Lower lobe of right lung (tissue), 2 donors: ENCODE measurements around the gene GNB4. TPM values are rescaled to one million over a fixed set of nuclear protein-coding genes. Genes with fewer than 3 reads are reported as not detected.

Experiments used
- ATAC-seq, 2 donors: fragments of 200-7000 bp; cut with Tn5 transposase; one replicate each; pipeline ENCODE4 v1.9.1; 2020 to 2022; ENCODE audit warnings: mild to moderate bottlenecking in 2 of 2, moderate library complexity in 2 of 2
- DNase-seq: peaks from one replicate; pipeline ENCODE4 v3.0.0-alpha.2; 2020
- H3K27ac ChIP-seq: fragments of 200-600 bp; one replicate; pipeline ENCODE4 v1.8.0; 2022
- H3K27me3 ChIP-seq: fragments of 200-600 bp; one replicate; pipeline ENCODE4 v1.8.0; 2022; ENCODE audit warnings: low read depth
- H3K36me3 ChIP-seq: fragments of 200-600 bp; one replicate; pipeline ENCODE4 v1.8.0; 2022; ENCODE audit warnings: mild to moderate bottlenecking
- H3K4me1 ChIP-seq: fragments of 200-600 bp; one replicate; pipeline ENCODE4 v1.8.0; 2022
- H3K4me3 ChIP-seq: fragments of 200-600 bp; one replicate; pipeline ENCODE4 v1.8.0; 2022; ENCODE audit warnings: mild to moderate bottlenecking
- H3K9me3 ChIP-seq: fragments of 200-600 bp; one replicate; pipeline ENCODE4 v1.8.0; 2022
- CTCF ChIP-seq: fragments of 200-600 bp; IDR thresholded peaks from one replicate; pipeline ENCODE4 v1.8.0; 2022; ENCODE audit warnings: antibody characterized with exemption, mild to moderate bottlenecking
- intact Hi-C: fragments of 100-400 bp; cut with DNase I; formaldehyde crosslinking; loops from one replicate; pipeline ENCODE4 v1.11.0; 2022
- long read RNA-seq: library from polyadenylated mRNA; unstranded; transcript quantifications from one replicate; pipeline ENCODE4 v2.0.0, GENCODE V29; 2021
- total RNA-seq: library from RNA; stranded (reverse); fragmentation: NEBNext Ultra II Directional; extraction: Animal tissue kit (Norgen Biotek cat#: 25700); gene quantifications from one replicate; pipeline ENCODE4 v1.2.1, GENCODE V29; 2021
- donor health status: DM: no; HTN: yes; CAD: no; lungs with severe emphysema.

Gene GNB4
- total RNA-seq: 60.5 TPM
- long read RNA-seq, full-length matches to known transcripts: 63 of 102 reads
- long read RNA-seq, partial matches to known transcripts: 7 of 102 reads
- long read RNA-seq, other reads (novel, unspliced or antisense): 32 of 102 reads

DNA sequence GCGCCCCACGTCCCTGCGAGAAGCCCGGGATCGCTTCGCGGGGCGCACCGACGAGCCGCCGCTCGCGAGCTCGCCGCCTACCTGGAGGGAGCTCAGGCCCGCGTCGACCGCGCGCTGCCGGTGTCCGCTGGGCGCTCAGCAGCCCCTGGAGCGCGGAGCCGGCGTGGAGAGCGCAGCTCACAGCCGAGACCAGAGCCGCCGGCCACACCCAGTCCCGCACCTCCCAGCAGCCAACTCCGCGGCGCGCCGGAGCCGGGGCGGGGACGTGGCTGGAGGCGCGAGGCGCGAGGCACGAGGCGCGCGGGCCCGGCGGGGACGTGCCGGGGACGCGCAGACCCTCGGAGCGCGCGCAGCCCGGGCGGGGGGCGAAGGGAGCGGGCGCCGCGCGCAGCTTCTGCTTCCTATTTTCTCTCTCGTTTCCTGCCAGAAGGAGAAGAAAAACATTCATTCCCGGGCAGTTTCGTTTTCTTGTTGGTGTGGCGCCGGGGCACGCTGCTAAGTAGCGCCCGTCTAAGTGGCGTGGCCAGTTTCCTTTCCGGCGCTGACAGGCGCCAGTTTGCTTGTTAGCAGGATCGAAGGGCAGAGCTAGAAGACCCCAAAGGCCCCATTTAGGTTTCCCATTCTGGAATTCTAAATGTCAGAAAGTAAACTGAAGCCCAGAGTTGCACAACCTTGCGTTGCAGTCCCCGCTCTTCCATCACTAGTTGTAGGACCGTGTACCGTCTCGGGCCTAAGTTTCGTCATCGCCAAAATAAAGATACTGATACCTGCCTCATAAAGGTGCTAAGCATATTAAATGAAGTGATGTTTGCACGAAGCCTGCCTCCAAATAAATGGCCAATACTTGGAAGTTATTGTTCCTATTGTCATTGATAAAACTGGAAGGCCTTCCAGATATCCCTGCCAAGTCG lies at the start of gene GNB4:
Gene GNB4, minus strand, starts transcription at position 206 of the 911 bp plus-strand sequence. CDS start 25,270 bp downstream, outside the sequence.
- H3K27ac ChIP-seq: peak within 1 kb of the TSS; percentile 95
- no peaks in the 10 kb centered on the region for H3K36me3 ChIP-seq
- no peaks in the 10 kb centered on the region for H3K27me3 ChIP-seq
- peak within 1 kb of the TSS; percentile 78 for H3K4me3 ChIP-seq
- TF ChIP-seq CTCF: no peak
- intact Hi-C loops: no loop called here
- no peaks in the 10 kb centered on the region for H3K9me3 ChIP-seq
- ATAC-seq (peak; percentile 97), DNase-seq (peak; percentile 91)
- peaks cover 42% of the 10 kb centered on the region for H3K4me1 ChIP-seq

GRCh38 chr3:179495483-179495882 lies 44.2 kb upstream of the GNB4 start:
- no peak overlapping the region for H3K27ac ChIP-seq
- no peak for TF ChIP-seq CTCF
- ATAC-seq (no peak), DNase-seq (no peak)
- H3K27me3 ChIP-seq: no peaks in the 10 kb centered on the region
- H3K36me3 ChIP-seq: no peaks in the 10 kb centered on the region
- H3K9me3 ChIP-seq: peaks cover 31% of the 10 kb centered on the region
- no peaks in the 10 kb centered on the region for H3K4me1 ChIP-seq
- H3K4me3 ChIP-seq: no peak overlapping the region
- intact Hi-C loops: no loop called here

DNA sequence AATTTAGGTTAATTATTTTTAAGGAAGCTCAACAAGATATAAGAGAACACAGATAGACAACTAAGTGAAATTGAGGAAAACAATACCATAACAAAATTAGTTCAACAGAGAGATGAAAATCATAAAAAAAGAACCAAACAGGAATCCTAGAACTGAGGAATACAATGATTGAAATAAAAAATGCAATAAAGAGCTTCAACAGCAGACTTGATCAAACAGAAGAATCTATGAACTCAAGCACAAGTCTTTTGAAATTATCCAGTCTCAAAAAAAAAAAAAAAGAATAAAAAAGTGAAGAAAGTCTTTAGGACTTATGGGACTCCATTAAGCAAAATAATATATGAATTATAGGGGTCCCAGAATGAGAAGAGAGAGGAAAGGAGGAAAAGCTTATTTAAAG lies 42.0 kb upstream of the GNB4 start:
- intact Hi-C loops: no loop called here
- TF ChIP-seq CTCF: no peak
- H3K36me3 ChIP-seq: no peaks in the 10 kb centered on the region
- H3K4me1 ChIP-seq: no peaks in the 10 kb centered on the region
- ATAC-seq (no peak), DNase-seq (no peak)
- H3K27ac ChIP-seq: no peak overlapping the region
- no peaks in the 10 kb centered on the region for H3K27me3 ChIP-seq
- H3K9me3 ChIP-seq: peaks cover 31% of the 10 kb centered on the region
- H3K4me3 ChIP-seq: no peak overlapping the region

GRCh38 chr3:179488213-179488612 lies 36.9 kb upstream of the GNB4 start:
- intact Hi-C loops: no loop called here
- Histone ChIP-seq H3K27me3 (no peaks in the 10 kb centered on the region), H3K4me1 (no peaks in the 10 kb centered on the region), H3K36me3 (no peaks in the 10 kb centered on the region), H3K27ac (no peak overlapping the region), H3K9me3 (peaks cover 11% of the 10 kb centered on the region), H3K4me3 (no peak overlapping the region)
- no peak for DNase-seq
- ATAC-seq: no peak
- no peak for TF ChIP-seq CTCF

- H3K4me1 ChIP-seq: no peaks in the 10 kb centered on the region
Measured at GRCh38 chr3:179486806-179487205, 35.5 kb upstream of the GNB4 start.

More at GRCh38 chr3:179486806-179487205, 35.5 kb upstream of the GNB4 start:
- no peaks in the 10 kb centered on the region for H3K36me3 ChIP-seq
- H3K4me3 ChIP-seq: no peak overlapping the region
- no peak for TF ChIP-seq CTCF
- ATAC-seq (no peak), DNase-seq (no peak)
- intact Hi-C loops: no loop called here
- H3K9me3 ChIP-seq: no peaks in the 10 kb centered on the region
- H3K27ac ChIP-seq: no peak overlapping the region
- no peaks in the 10 kb centered on the region for H3K27me3 ChIP-seq
